ENCODE results near the gene GABBR1.

DNA sequence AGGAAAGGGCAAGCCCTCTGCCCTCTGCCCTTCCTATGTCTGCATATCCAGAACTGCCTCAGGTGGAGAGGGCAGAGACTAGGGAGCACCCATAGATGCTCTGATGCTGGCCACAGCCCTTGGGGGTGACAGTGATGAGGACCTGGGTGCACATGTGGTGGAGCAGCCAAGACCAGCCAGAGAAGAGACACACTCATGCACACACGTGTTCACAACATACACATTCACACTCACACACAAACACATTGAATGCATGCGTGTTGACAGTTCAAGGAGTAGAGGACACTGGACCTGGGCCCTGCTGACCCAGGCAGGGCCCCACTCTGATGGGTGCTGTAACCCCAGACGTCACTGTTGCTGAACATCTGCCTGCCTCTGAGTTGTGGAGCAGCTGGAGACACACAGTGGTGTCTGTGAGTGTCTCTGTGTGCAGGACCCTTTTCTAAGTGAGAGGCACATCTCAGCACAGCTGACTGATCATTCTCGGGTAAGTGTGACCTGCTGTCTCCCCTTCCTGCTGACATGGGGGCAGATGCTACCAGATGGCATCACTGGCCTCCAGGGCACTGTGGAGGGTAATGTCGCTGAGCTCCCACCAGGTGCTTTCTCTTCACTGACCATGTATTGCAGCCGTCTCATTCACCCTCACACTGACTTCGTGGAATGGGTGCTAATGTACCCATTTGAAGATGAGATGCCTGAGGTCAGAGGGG is 115.1 kb downstream of the GABBR1 start:
- TF ChIP-seq, protein P1, sequence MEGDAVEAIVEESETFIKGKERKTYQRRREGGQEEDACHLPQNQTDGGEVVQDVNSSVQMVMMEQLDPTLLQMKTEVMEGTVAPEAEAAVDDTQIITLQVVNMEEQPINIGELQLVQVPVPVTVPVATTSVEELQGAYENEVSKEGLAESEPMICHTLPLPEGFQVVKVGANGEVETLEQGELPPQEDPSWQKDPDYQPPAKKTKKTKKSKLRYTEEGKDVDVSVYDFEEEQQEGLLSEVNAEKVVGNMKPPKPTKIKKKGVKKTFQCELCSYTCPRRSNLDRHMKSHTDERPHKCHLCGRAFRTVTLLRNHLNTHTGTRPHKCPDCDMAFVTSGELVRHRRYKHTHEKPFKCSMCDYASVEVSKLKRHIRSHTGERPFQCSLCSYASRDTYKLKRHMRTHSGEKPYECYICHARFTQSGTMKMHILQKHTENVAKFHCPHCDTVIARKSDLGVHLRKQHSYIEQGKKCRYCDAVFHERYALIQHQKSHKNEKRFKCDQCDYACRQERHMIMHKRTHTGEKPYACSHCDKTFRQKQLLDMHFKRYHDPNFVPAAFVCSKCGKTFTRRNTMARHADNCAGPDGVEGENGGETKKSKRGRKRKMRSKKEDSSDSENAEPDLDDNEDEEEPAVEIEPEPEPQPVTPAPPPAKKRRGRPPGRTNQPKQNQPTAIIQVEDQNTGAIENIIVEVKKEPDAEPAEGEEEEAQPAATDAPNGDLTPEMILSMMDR (tag by site-specific recombination; IDR thresholded peaks at IDR 0.05) = no peak
- TF ChIP-seq, protein P2, sequence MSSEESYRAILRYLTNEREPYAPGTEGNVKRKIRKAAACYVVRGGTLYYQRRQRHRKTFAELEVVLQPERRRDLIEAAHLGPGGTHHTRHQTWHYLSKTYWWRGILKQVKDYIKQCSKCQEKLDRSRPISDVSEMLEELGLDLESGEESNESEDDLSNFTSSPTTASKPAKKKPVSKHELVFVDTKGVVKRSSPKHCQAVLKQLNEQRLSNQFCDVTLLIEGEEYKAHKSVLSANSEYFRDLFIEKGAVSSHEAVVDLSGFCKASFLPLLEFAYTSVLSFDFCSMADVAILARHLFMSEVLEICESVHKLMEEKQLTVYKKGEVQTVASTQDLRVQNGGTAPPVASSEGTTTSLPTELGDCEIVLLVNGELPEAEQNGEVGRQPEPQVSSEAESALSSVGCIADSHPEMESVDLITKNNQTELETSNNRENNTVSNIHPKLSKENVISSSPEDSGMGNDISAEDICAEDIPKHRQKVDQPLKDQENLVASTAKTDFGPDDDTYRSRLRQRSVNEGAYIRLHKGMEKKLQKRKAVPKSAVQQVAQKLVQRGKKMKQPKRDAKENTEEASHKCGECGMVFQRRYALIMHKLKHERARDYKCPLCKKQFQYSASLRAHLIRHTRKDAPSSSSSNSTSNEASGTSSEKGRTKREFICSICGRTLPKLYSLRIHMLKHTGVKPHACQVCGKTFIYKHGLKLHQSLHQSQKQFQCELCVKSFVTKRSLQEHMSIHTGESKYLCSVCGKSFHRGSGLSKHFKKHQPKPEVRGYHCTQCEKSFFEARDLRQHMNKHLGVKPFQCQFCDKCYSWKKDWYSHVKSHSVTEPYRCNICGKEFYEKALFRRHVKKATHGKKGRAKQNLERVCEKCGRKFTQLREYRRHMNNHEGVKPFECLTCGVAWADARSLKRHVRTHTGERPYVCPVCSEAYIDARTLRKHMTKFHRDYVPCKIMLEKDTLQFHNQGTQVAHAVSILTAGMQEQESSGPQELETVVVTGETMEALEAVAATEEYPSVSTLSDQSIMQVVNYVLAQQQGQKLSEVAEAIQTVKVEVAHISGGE (tag by site-specific recombination; conservative IDR thresholded peaks at IDR 0.05; ENCODE audit: low read depth) = no peak
- no peak for TF ChIP-seq ZNF571 (tag by site-specific recombination; IDR thresholded peaks at IDR 0.05)
- no peak for TF ChIP-seq KLF7 (tag by site-specific recombination; IDR thresholded peaks at IDR 0.05; ENCODE audit: borderline replicate concordance)
- no peak for TF ChIP-seq MEIS1 (CRISPR knock-in tag; IDR thresholded peaks at IDR 0.05; ENCODE audit: borderline replicate concordance)
- TF ChIP-seq, protein P3, sequence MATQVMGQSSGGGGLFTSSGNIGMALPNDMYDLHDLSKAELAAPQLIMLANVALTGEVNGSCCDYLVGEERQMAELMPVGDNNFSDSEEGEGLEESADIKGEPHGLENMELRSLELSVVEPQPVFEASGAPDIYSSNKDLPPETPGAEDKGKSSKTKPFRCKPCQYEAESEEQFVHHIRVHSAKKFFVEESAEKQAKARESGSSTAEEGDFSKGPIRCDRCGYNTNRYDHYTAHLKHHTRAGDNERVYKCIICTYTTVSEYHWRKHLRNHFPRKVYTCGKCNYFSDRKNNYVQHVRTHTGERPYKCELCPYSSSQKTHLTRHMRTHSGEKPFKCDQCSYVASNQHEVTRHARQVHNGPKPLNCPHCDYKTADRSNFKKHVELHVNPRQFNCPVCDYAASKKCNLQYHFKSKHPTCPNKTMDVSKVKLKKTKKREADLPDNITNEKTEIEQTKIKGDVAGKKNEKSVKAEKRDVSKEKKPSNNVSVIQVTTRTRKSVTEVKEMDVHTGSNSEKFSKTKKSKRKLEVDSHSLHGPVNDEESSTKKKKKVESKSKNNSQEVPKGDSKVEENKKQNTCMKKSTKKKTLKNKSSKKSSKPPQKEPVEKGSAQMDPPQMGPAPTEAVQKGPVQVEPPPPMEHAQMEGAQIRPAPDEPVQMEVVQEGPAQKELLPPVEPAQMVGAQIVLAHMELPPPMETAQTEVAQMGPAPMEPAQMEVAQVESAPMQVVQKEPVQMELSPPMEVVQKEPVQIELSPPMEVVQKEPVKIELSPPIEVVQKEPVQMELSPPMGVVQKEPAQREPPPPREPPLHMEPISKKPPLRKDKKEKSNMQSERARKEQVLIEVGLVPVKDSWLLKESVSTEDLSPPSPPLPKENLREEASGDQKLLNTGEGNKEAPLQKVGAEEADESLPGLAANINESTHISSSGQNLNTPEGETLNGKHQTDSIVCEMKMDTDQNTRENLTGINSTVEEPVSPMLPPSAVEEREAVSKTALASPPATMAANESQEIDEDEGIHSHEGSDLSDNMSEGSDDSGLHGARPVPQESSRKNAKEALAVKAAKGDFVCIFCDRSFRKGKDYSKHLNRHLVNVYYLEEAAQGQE (tag by site-specific recombination; IDR thresholded peaks at IDR 0.05) = no peak

Measured in HEK293 (cell line).